Keratinocyte (primary cell): Measurements from ENCODE around the gene TENM4.

ENCODE experiments used
- CTCF ChIP-seq, 3 experiments: IDR thresholded peaks in 1 of 3; conservative IDR thresholded peaks in 1 of 3; optimal IDR thresholded peaks in 1 of 3; 2 replicates in 2 of 3; 3 replicates in 1 of 3; pipeline versions ENCODE3 to v1.5.1; 2011; ENCODE audit warnings: low read length in 3 of 3, mild to moderate bottlenecking in 3 of 3, moderate library complexity in 2 of 3, control low read depth in 1 of 3, inconsistent platforms in 1 of 3; ENCODE audit not compliant: insufficient read depth in 2 of 3; ENCODE audit errors: extremely low read depth in 1 of 3
- EZH2 ChIP-seq: IDR thresholded peaks from one replicate; pipeline ENCODE4 v1.6.1; 2012; ENCODE audit warnings: inconsistent platforms, mild to moderate bottlenecking, low read length, moderate library complexity

DNA sequence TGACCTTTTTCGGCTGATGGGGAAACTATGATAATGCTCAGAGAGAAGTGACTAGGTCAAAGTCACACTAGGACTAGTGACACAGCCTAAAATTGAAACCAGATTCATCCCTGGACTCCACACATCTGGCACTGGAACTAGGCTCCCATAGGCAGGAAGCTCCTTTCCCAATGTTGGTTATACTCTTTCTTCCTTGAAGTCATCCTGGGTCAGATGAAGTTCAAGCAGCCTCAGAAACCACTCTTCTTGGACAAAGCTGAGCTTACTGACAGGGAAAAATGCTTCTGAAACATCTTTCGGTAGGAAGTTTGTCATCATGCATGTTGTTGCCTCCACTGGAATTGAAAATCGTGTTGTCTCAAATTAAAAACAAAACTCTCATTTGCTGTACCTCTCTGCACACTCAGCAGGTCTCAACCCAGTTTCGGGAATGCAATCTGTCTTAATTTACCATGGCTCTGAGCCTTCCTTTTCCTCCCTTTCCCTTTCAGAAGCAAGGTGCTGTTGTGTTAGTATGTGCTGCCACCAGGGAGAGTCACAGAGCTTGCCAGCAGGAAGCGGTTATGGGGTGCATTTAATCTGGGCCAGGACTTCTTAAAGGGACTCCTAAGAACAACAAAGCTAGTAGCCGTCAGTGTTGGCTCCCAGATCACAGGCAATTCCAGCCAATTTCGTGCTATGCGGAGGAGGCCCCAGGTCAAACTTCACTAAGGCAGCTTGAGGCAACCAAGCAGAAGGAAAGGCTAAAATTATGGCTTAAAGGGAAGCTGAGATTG lies 384.8 kb downstream of the TENM4 start:
- TF ChIP-seq CTCF (optimal IDR thresholded peaks at IDR 0.05 in 1 of 3, IDR thresholded peaks at IDR 0.05 in 1 of 3, conservative IDR thresholded peaks at IDR 0.05 in 1 of 3; ENCODE audit: extremely low read depth in 1 of 3, insufficient read depth in 2 of 3, low read length in 3 of 3): no peak
- no peak for TF ChIP-seq EZH2
